Heart left ventricle (tissue), 16 donors: ENCODE data around the gene PEF1. TPM values are rescaled to one million over a fixed set of nuclear protein-coding genes. Genes with fewer than 3 reads are reported as not detected.

Source experiments
- ATAC-seq, 4 donors: fragments of 200-7000 bp; cut with Tn5 transposase; one replicate each; pipeline ENCODE4 v1.9.1; 2020 to 2022; ENCODE audit warnings: moderate library complexity in 4 of 4, mild to moderate bottlenecking in 3 of 4, moderate number of reproducible peaks in 1 of 4
- DNase-seq, 5 donors: peaks; one replicate each; pipeline ENCODE4 v3.0.0-alpha.2; 2020
- H3K27ac ChIP-seq, 12 donors: fragments of 200-600 bp; sonication (generic) in 4 of 12; one replicate each; pipeline versions ENCODE4 v1.5.0 to v1.8.0; 2016 to 2022; ENCODE audit warnings: mild to moderate bottlenecking in 2 of 12
- H3K27me3 ChIP-seq, 9 donors: fragments of 200-600 bp; sonication (generic) in 2 of 9; one replicate each; pipeline versions ENCODE4 v1.5.1 to v1.8.0; 2016 to 2022; ENCODE audit warnings: mild to moderate bottlenecking in 3 of 9
- H3K36me3 ChIP-seq, 9 donors: fragments of 200-600 bp; sonication (generic) in 2 of 9; one replicate each; pipeline versions ENCODE4 v1.5.0 to v1.8.0; 2018 to 2022; ENCODE audit warnings: mild to moderate bottlenecking in 2 of 9
- H3K4me1 ChIP-seq, 12 donors: fragments of 200-600 bp; sonication (generic) in 4 of 12; one replicate each; pipeline versions ENCODE4 v1.5.0 to v1.8.0; 2016 to 2022; ENCODE audit warnings: mild to moderate bottlenecking in 3 of 12
- H3K4me3 ChIP-seq, 12 donors: fragments of 200-600 bp; sonication (generic) in 4 of 12; one replicate each; pipeline versions ENCODE4 v1.5.0 to v1.8.0; 2017 to 2022; ENCODE audit warnings: mild to moderate bottlenecking in 9 of 12, moderate library complexity in 4 of 12
- H3K9me3 ChIP-seq, 12 donors: fragments of 200-600 bp; sonication (generic) in 4 of 12; one replicate each; pipeline versions ENCODE4 v1.5.0 to v1.8.0; 2016 to 2022; ENCODE audit warnings: mild to moderate bottlenecking in 1 of 12
- CTCF ChIP-seq, 12 donors: fragments of 200-600 bp; sonication (generic) in 4 of 12; IDR thresholded peaks; one replicate each; pipeline versions ENCODE4 v1.5.0 to v1.8.0; 2018 to 2022; ENCODE audit warnings: antibody characterized with exemption in 12 of 12, mild to moderate bottlenecking in 5 of 12
- POLR2A ChIP-seq, 2 donors: fragments of 450-650 bp; IDR thresholded peaks; one replicate each; pipeline ENCODE4 v1.6.1; 2017; ENCODE audit warnings: antibody characterized with exemption in 2 of 2, mild to moderate bottlenecking in 2 of 2, moderate library complexity in 2 of 2
- WGBS, 4 donors: extraction: QIAGEN DNeasy Blood & Tissue Kit in 2 of 4; methylation state at CpG; one replicate each; pipeline versions ENCODE4 v1.1.5 to v1.1.7; 2013 to 2018; 5-methylcytosine and 5-hydroxymethylcytosine counted together
- intact Hi-C, 10 donors: fragments of 100-400 bp; cut with DNase I; formaldehyde crosslinking; loops; one replicate each; pipeline versions ENCODE4 v1.11.1 to v1.14.2; 2022
- polyA plus RNA-seq, 2 donors: library from polyadenylated mRNA; stranded (reverse); fragments of 200-250 nt; gene quantifications; one replicate each; pipeline ENCODE4 v1.2.3, GENCODE V29; 2013
- total RNA-seq, 9 donors: library from RNA; depleted of rRNA in 2 of 9; stranded (reverse); fragments of >200 nt in 2 of 9; fragmentation: NEBNext Ultra II Directional in 3 of 9; extraction: Animal tissue kit (Norgen Biotek cat#: 25700) in 3 of 9; gene quantifications; one replicate each; pipeline versions ENCODE4 v1.1.0 to v1.2.4, GENCODE V29; 2016 to 2023
- donor health status: ischemic (EF 13 %, LVEDD 7.1; RV severe dilation, severe dysfunction).
- donor health status: healthy with polysubstance abuse.
- donor health status: DM: no; HTN: yes; CAD: no.
- donor health status: DM: no; HTN: no; CAD: no.
- donor health status: ischemic (EF 25% LVEDD 6.9; RV normal size, moderate dysfunction).
- donor health status: ischemic (EF 25% LVEDD 5.7; RV mildly dilated, moderate dysfunction).
- donor health status: healthy.
- donor health status: DM: yes; HTN: yes; CAD: no.
- donor health status: ischemic (EF 35%, LVEDD 5.7; RV mildly dilated, moderate dysfunction).
- donor health status: nonischemic (EF 11% LVEDD 7.7; RV severe dilation, severe dysfunction).
- donor health status: DM: yes; HTN: yes; CAD: no.
- donor health status: PGD.
- donor health status: ischemic (EF 29% LVEDD 5.4; RV normal size, mild dysfunction).
- donor health status: nonischemic (EF 23%, LVEDD 6.1; RV moderate dilation, normal function).

The PEF1 gene
- total and polyA plus RNA-seq, 11 donors: 32.2 to 106 (median 42.4) TPM

- H3K27ac ChIP-seq: peak overlapping the region in 1 of 12 donors; percentile 49
- DNase-seq: no peak
- H3K27me3 ChIP-seq: no peaks in the 10 kb centered on the region
- H3K36me3 ChIP-seq: peaks cover 0 to 51% (median 0%) of the 10 kb centered on the region in 9 donors
- ATAC-seq: no peak
- 81 to 91% (median 84%) methylated on average over 8 of the region's 8 CpGs for whole genome bisulfite sequencing, 4 donors
- no peaks in the 10 kb centered on the region for H3K4me1 ChIP-seq
- H3K4me3 ChIP-seq: no peak overlapping the region
- H3K9me3 ChIP-seq: no peaks in the 10 kb centered on the region
- intact Hi-C loops: no loop called here
- TF ChIP-seq CTCF (IDR thresholded peaks at IDR 0.05): no peak
- no peak for TF ChIP-seq POLR2A (IDR thresholded peaks at IDR 0.05)
These were observed 43.7 kb upstream of the PEF1 start for GRCh38 chr1:31688233-31688918.

- Histone ChIP-seq H3K9me3 (no peaks in the 10 kb centered on the region), H3K36me3 (peaks cover 0 to 51% (median 0%) of the 10 kb centered on the region in 9 donors), H3K4me1 (no peaks in the 10 kb centered on the region), H3K4me3 (no peak overlapping the region), H3K27ac (no peak overlapping the region), H3K27me3 (no peaks in the 10 kb centered on the region)
- TF ChIP-seq POLR2A (IDR thresholded peaks at IDR 0.05): no peak
- TF ChIP-seq CTCF (IDR thresholded peaks at IDR 0.05): no peak
- intact Hi-C loops: no loop called here
- ATAC-seq (no peak), DNase-seq (no peak)
- 84 to 92% (median 90%) methylated on average over 8 of the region's 8 CpGs for WGBS, 4 donors
These were observed 42.9 kb upstream of the PEF1 start for GRCh38 chr1:31687601-31688000.

- H3K27me3 ChIP-seq: no peaks in the 10 kb centered on the region
- no peaks in the 10 kb centered on the region for H3K4me1 ChIP-seq
- no peaks in the 10 kb centered on the region for H3K9me3 ChIP-seq
- H3K36me3 ChIP-seq: peaks cover 0 to 56% (median 3%) of the 10 kb centered on the region in 9 donors
- TF ChIP-seq CTCF (IDR thresholded peaks at IDR 0.05): no peak
- TF ChIP-seq POLR2A (IDR thresholded peaks at IDR 0.05): no peak
- ATAC-seq (no peak), DNase-seq (no peak)
- no peak overlapping the region for H3K4me3 ChIP-seq
- no peak overlapping the region for H3K27ac ChIP-seq
- intact Hi-C loops: no loop called here
- WGBS, 4 donors: 83 to 88% (median 86%) methylated on average over 8 of the region's 8 CpGs
These were observed 41.1 kb upstream of the PEF1 start for GRCh38 chr1:31685795-31686194.

GRCh38 chr1:31683997-31684396, 39.3 kb upstream of the PEF1 start:
- no peaks in the 10 kb centered on the region for H3K4me1 ChIP-seq
- peak in 3 of 4 donors; percentile 21 to 59 (median 39) for ATAC-seq
- peaks cover 0 to 57% (median 0%) of the 10 kb centered on the region in 9 donors for H3K36me3 ChIP-seq
- H3K27ac ChIP-seq: no peak overlapping the region
- WGBS, 4 donors: 71 to 78% (median 75%) methylated on average over 11 of the region's 11 CpGs
- TF ChIP-seq CTCF (IDR thresholded peaks at IDR 0.05): peak in 10 of 12 donors; percentile 11 to 47 (median 28)
- TF ChIP-seq POLR2A (IDR thresholded peaks at IDR 0.05): no peak
- no peak overlapping the region for H3K4me3 ChIP-seq
- intact Hi-C loops: no loop called here
- DNase-seq: no peak
- H3K9me3 ChIP-seq: no peaks in the 10 kb centered on the region
- no peaks in the 10 kb centered on the region for H3K27me3 ChIP-seq
